Stimulated activated CD4-positive, alpha-beta T cell treated with anti-CD3 and anti-CD28 coated beads, Interleukin-2, amount 100 ng/mL, for 48 hours (primary cell): ENCODE results near the gene HEG1.
"Not testable (repeated sequence)": the region's sequence is repeated elsewhere in the genome, so short reads cannot be mapped to it uniquely, and the experiment has no call there.

Experiments used
- DNase-seq, 2 donors: peaks; one replicate each; pipeline ENCODE4 v3.0.0-alpha.2; 2020

HEG1 gene

DNA sequence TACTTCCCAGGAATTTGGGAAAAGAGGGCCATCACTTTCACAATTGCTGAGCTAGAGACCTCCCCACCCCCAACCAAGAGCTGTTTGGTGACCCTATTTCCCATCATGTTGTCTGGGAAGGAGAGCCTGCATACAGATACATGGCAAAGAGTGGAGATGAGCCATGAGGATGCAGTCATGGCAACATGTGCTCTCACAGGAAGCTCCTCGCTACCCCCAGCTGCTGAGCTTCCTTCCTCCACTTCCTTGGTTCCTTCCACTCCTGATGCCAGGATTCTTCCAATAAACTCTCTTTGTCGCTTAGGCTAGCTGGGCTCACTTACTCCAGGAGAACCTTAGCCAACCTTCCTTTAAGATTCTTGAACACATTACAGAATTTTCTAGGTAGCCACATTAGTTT is 72.9 kb downstream of the HEG1 start:
- DNase-seq: no peak

- DNase-seq: no peak
Observed at GRCh38 chr3:124981472-124981871, 74.3 kb downstream of the HEG1 start.

- no peak for DNase-seq
Observed at GRCh38 chr3:124978627-124979026, 77.2 kb downstream of the HEG1 start.

- no peak for DNase-seq
Observed at GRCh38 chr3:124976383-124976782, 79.4 kb downstream of the HEG1 start.

- DNase-seq: no peak
Observed at GRCh38 chr3:124974691-124975090, 81.1 kb downstream of the HEG1 start.

DNA sequence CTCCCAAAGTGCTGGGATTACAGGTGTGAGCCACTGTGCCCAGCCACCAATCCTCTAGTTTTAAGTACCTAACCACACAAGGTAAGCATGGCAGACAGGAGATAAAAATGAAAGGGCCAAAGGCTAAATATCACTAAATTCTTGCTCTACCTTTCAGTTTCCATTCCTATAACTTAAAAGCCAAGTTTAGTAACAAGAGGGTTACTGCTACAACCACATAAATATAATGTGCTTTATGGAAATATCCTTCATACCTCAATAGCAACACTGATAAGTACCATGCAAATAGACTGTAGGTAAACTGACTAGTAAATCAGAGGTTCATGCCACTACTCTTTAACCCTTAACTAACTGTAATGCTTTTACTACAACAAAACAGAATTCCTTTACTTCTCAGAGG is 82.5 kb downstream of the HEG1 start:
- DNase-seq: no peak

DNA sequence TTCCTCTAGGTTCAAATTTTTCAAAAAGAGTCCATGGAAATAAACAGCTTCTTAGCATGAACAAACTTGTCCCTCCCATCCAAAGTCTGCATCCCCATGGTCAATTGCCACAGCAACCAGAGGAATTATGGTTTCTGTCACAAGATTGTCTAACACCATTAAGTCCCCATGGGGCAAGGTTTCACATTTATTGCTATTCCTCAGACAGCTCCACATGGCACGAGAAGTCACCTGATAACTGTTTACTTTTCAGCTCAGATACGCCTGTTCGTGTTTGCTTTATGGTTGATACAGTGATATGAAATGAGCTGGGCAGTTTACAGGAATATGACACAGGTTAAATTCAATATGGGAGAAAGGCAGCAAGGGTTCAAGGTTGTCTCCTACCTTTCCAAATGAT is 83.3 kb downstream of the HEG1 start:
- DNase-seq: no peak

GRCh38 chr3:124969963-124970722 is 85.7 kb downstream of the HEG1 start:
- DNase-seq: no peak

DNA sequence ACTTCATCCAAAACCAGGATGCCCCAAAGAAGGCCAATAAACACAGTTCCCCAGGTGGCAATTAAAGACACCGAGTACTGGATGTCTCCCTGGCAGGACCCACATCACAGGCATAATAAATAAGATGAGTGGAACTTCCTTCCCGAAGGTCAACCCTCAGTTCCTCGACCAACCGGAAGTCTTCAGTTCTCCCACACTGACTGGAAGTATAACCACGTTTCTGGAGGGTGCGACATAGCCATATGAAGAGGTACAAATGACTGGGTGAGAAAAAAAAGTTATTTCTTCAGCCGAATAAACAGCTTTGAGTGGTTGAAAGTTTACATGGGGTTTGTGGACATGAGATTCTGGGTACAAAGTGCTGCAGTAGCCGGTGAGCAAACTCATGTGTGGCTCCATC is 86.6 kb downstream of the HEG1 start:
- no peak for DNase-seq

DNA sequence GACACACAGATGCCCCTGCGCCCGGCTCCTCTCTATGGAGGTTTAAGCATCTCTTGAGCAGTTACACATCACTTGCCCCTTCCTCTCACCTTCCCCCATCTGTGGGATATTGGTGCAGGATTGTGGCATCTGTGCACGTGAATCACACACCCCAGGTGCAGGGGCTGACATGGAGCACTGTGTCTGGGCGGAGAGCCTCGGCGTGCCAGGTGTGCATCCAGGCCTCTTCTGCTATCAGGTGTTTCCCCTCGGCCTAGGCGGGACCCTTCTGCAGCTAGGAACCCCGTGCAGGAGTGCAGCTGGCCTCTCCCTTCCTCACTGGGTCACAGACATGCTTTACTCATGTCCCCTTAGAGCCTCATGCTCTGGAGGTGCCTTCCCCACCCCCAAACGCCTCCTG is 87.8 kb downstream of the HEG1 start:
- no peak for DNase-seq

DNA sequence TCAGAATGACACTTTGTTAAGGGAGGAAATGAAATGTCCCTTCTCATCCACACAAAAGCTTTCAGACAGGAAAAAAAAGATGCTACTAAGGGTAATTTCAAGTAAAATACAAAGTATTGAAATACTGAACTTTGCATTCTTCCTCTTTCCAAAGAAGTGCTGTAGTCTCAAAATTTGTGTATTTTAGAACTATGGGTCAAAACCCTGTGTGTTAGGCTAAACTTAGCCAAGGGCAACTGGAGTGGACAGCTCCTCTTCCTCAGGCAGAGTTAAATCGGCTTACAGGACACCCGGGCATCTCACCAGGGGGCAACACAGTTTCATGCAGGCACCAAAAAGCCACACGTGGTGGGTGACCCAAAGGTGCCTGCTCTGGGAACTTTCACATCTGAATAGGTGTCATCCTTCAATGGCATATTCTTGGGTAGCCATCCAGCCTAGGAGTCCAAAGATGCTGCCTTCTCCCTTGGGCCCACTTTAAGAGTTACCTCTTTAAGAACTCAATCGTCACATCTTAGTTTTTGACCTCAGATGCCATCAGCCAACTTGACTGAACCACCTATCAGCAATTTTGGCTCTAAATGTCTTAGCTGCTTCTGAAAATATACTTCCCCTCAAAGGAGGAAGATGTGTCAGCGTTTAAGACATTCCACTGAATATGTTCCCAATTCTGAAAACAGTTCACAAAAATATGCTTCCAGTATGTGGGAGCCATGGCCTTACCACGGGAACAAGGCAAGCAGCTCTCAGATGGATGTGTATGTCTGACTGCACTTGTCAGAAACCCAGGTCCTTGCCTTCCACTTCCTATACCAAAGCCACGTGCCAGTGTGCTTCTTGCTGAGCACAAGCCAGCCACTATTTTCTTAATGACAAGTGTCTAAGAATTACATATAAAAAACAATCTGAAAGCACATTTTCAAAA is 89.0 kb downstream of the HEG1 start:
- DNase-seq: no peak

DNA sequence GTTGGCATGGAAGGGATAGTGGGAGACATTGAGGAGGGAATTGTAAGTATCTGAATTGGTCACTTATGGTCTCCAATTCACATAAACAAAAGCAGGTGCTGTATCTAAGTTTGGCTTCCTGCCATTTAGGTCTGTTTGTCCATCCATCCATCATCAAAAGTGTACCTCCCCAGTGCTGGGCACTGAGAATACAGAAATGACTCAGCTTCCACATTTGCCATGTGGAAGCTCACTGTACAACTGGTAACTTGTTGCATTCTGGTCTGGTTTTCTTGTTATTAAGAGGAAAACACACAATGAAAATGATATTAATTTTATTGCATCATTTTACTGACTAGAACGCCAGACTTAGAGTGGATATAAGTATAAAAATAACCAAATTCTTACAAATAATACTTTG is 90.4 kb downstream of the HEG1 start:
- no peak for DNase-seq

- DNase-seq: no peak
Observed at GRCh38 chr3:124964387-124964786, 91.4 kb downstream of the HEG1 start.

GRCh38 chr3:124963755-124964154 is 92.0 kb downstream of the HEG1 start:
- DNase-seq: no peak

GRCh38 chr3:124962403-124962940 is 93.3 kb downstream of the HEG1 start:
- no peak for DNase-seq

GRCh38 chr3:124960698-124961097 is 95.1 kb downstream of the HEG1 start:
- no peak for DNase-seq

DNA sequence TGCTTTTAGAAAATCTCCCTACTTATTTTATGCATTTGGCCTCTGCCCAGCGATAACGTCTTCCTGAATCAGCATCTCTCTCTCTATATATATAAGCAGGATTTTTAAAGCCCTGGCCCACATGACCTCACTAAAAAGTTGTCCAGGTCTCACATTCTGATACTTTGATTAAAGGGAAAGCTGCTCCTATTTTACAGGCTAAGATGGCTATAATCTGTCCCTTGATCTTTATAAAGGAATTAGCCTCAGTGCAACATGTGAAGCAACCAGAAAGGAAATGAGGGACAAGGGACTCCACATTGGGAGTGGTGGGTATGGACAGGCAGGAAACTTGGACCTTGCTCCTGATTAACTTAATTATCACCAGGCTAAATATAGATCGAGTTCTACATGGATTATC is 95.7 kb downstream of the HEG1 start:
- DNase-seq: no peak

DNA sequence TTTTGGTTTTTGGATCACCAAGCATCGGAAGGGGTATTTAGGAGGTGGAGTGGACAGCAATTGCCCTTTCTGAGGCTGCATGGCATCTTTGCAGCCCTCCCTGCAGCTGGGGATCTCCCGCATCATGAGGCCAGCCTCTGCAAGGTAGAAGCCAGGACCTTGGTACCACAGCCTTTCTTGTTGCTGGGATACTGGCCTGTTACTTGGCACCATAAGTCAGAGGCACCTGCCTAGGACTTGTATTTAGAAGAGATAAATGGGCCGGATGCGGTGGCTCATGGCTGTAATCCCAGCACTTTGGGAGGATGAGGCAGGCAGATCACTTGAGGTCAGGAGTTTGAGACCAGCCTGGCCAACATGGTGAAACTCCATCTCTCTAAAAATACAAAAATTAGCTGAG is 97.8 kb downstream of the HEG1 start:
- DNase-seq: not testable (repeated sequence)

DNA sequence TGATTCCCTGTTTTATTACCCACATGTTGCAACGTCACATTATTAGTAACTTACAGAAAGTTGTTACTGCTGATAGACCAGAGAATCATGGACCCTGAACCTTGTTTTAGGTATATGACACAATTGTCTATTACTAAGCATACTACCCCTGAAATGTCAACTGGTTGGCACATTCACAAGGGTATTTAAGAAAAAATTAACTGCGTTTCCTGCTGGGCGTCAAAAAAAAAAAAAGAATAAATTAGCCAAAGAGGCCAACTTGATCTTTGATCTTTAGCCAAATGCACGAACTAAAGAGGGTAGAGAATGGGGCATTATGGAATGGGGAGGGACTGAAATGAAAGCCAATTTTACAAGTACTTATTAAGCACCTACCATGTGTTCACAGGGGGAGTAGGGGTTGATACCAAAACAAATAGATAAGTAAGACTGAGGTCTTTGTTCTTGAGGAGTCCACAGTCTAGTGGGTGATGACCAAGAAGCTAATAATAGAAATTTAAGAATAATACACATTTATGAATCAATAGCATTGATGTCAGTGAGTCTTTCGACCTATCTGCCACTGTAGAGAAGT is 103.4 kb downstream of the HEG1 start:
- no peak for DNase-seq

DNA sequence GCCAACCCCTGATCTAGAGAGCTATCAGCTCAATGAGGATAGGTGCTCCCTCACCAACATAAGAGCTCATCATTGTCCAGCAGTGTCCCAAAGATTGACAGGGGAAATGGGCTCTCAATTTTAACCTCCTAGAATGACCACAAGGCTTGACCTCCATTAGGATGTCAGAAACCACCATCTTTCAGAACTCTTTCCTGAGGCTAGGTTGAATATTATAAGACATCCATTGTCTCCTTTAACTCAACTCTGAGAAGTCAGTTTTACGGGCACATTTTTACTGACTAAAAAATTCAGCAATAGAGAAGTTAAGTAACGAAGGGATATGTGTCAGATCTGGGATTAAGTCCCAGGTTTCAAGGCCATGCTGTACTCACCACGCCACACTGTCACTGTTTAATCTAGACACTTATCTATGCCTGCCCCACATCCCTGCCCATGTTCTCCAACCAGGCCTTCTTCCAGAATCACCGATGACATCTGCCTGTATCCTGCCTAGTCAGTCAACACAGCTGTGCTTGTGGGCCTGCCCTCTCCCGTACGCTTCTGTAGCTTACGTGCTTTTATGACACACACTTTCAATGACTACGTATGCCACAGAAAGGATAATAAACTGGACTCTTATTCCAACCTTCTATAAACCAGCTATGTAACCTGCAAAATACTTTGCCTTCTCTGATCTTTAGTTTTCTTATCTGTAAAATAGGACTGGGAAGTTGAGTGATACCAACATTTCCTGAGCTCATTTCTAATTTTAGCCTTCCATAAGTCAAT is 104.1 kb downstream of the HEG1 start:
- DNase-seq: no peak

GRCh38 chr3:124950026-124950425 is 105.8 kb downstream of the HEG1 start:
- DNase-seq: no peak

DNA sequence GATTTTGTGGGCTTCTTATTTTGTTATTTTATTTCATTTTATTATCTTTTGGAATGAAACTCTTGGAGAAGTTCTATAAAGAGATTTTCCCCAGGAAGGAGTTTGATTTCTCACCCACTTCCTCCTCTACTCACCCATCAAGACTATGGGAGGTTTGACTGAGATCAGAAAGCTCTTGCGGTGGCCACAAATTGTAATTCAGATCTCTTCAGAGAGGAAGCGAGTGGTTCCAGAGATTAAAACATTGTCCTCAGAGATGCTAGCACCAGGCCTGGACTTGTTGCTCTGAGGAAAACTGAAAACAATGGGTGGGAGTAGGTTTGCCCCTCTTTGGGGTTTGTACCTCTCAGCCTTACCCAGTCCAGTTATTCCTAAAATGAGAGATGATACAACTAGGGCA is 113.2 kb downstream of the HEG1 start:
- no peak for DNase-seq

DNA sequence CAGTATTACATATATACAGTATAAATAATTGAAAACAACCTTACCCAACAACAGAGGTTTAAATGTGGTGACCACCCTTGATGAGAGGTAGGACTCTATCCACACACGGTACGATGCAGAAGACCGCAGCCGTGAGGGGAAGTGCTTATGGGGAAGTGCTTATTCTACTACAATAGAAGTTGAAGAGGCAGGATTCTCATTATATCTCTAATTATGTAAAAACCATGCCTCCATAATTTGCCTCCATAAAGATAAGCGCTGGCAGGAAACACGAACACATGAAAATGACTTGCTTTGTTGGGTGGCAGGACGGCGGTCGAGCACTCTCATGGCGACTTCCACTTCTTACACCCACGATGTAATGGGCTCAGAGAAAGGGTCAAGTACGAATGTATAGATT is 114.0 kb downstream of the HEG1 start:
- no peak for DNase-seq
